ENCODE results near the gene ATL2.

Gene ATL2

DNA sequence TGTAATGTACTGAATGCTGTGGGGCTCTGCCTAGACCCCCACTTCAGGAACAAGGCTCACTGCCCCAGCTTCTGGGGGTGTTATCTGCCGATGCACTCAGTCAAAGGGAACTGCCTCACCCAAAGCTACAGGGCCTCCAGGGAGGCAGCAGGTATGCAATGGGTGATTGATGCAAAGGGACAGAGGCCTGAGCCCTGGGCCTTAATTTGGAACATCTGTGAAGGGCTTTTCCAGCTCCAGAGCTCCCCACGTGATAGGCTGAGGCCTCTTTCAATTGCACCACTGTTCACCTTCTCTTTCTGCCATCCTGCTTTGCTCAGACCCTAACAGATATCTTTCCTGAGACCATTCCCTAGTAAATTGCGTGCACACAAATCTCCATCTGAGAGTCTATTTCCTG is 131.0 kb downstream of the ATL2 start:
- TF ChIP-seq, protein P1, sequence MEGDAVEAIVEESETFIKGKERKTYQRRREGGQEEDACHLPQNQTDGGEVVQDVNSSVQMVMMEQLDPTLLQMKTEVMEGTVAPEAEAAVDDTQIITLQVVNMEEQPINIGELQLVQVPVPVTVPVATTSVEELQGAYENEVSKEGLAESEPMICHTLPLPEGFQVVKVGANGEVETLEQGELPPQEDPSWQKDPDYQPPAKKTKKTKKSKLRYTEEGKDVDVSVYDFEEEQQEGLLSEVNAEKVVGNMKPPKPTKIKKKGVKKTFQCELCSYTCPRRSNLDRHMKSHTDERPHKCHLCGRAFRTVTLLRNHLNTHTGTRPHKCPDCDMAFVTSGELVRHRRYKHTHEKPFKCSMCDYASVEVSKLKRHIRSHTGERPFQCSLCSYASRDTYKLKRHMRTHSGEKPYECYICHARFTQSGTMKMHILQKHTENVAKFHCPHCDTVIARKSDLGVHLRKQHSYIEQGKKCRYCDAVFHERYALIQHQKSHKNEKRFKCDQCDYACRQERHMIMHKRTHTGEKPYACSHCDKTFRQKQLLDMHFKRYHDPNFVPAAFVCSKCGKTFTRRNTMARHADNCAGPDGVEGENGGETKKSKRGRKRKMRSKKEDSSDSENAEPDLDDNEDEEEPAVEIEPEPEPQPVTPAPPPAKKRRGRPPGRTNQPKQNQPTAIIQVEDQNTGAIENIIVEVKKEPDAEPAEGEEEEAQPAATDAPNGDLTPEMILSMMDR (IDR thresholded peaks at IDR 0.05; ENCODE audit: low read depth, low read length): no peak
- TF ChIP-seq EZH2phosphoT487 (IDR thresholded peaks at IDR 0.05; ENCODE audit: low read depth): no peak
- Histone ChIP-seq H3K27ac (ENCODE audit: low read length) (no peak overlapping the region), H3K9ac (ENCODE audit: low read length) (no peak overlapping the region), H3K27me3 (ENCODE audit: low read depth, low read length) (no peaks in the 10 kb centered on the region), H2AFZ (ENCODE audit: low read depth, low read length) (no peak overlapping the region), H3K9me3 (ENCODE audit: insufficient read depth, low read length) (no peaks in the 10 kb centered on the region), H4K20me1 (ENCODE audit: insufficient read depth, low read length) (no peaks in the 10 kb centered on the region), H3K36me3 (replicated peaks; ENCODE audit: low read depth, low read length) (no peaks in the 10 kb centered on the region), H3K4me1 (ENCODE audit: low read length) (no peaks in the 10 kb centered on the region), H3K79me2 (ENCODE audit: low read length) (no peaks in the 10 kb centered on the region), H3K4me2 (ENCODE audit: low read length) (no peak overlapping the region), H3K4me3 (ENCODE audit: low read length) (no peak overlapping the region)

DNA sequence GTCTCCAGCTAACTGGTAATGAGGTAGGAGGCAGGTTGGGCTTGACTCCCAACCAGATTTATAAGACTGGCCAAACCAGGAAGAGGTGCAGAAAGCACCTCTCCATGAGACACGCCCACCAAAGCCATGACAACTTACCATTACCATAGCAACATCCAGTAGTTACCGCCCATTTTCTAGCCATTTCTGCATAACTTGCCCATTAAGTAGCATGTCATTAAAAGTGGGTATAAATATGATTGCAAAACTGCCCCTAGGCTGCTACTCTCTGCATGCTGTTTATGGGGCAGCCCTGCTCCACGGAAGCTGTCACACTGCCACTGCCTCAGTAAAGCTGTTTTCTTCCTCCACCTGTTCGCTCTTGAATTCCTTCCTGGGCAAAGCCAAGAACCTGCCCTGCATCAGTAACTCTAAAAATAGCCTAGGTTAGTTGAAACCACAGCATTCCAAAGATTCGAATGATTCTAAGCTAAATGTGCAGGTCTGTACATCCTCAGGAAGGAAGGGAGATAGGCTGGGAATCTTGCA is 131.9 kb downstream of the ATL2 start:
- no peak overlapping the region for H3K4me2 ChIP-seq (ENCODE audit: low read length)
- no peak for TF ChIP-seq EZH2phosphoT487 (IDR thresholded peaks at IDR 0.05; ENCODE audit: low read depth)
- TF ChIP-seq, protein P1 (IDR thresholded peaks at IDR 0.05; ENCODE audit: low read depth, low read length): no peak
- H2AFZ ChIP-seq (ENCODE audit: low read depth, low read length): no peak overlapping the region

DNA sequence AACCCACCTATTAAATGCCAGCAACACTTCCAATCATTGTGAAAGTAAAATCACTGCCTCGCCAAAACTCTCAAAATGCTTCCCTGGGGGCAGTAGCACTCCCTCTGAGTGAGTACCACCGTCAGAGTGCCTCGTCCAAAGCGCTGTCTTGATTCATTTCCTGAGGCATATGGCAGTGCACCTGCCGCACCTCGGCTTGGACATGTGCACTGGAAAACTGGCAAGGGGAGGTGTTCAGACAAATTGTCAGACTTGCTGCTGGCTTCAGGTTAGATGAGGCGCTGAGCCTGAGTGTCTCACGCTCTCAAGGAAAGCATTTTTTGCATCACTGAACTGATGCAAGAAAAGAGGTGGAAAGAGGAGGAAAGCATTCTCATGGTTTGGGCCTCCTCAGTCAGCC is 132.8 kb downstream of the ATL2 start:
- TF ChIP-seq, protein P1 (IDR thresholded peaks at IDR 0.05; ENCODE audit: low read depth, low read length): no peak
- TF ChIP-seq EZH2phosphoT487 (IDR thresholded peaks at IDR 0.05; ENCODE audit: low read depth): no peak

More for the DNA sequence above, 131.9 kb downstream of the ATL2 start:
- no peaks in the 10 kb centered on the region for H3K27me3 ChIP-seq (ENCODE audit: low read depth, low read length)
- H3K9ac ChIP-seq (ENCODE audit: low read length): no peak overlapping the region
- H3K36me3 ChIP-seq (replicated peaks; ENCODE audit: low read depth, low read length): no peaks in the 10 kb centered on the region
- H3K27ac ChIP-seq (ENCODE audit: low read length): no peak overlapping the region
- no peaks in the 10 kb centered on the region for H3K4me1 ChIP-seq (ENCODE audit: low read length)
- no peaks in the 10 kb centered on the region for H3K79me2 ChIP-seq (ENCODE audit: low read length)
- H3K4me3 ChIP-seq (ENCODE audit: low read length): no peak overlapping the region
- H3K9me3 ChIP-seq (ENCODE audit: insufficient read depth, low read length): no peaks in the 10 kb centered on the region
- H4K20me1 ChIP-seq (ENCODE audit: insufficient read depth, low read length): no peaks in the 10 kb centered on the region

More for the DNA sequence above, 132.8 kb downstream of the ATL2 start:
- Histone ChIP-seq H3K4me2 (ENCODE audit: low read length) (no peak overlapping the region), H3K79me2 (ENCODE audit: low read length) (no peaks in the 10 kb centered on the region), H3K27ac (ENCODE audit: low read length) (no peak overlapping the region), H4K20me1 (ENCODE audit: insufficient read depth, low read length) (no peaks in the 10 kb centered on the region), H2AFZ (ENCODE audit: low read depth, low read length) (no peak overlapping the region), H3K4me1 (ENCODE audit: low read length) (no peaks in the 10 kb centered on the region), H3K27me3 (ENCODE audit: low read depth, low read length) (no peaks in the 10 kb centered on the region), H3K36me3 (replicated peaks; ENCODE audit: low read depth, low read length) (no peaks in the 10 kb centered on the region), H3K9me3 (ENCODE audit: insufficient read depth, low read length) (no peaks in the 10 kb centered on the region), H3K4me3 (ENCODE audit: low read length) (no peak overlapping the region), H3K9ac (ENCODE audit: low read length) (no peak overlapping the region)
